PC-3 (cell line): ENCODE measurements around the gene TTC9B. TPM values are rescaled to one million over a fixed set of nuclear protein-coding genes. Genes with fewer than 3 reads are reported as not detected.

Experiments used
- ATAC-seq: fragments of 200-7000 bp; cut with Tn5 transposase; 2 replicates; pipeline ENCODE4 v1.9.1; 2020; ENCODE audit warnings: mild to moderate bottlenecking, moderate library complexity
- BruUV-seq: library from RNA; stranded (reverse); fragments of 400-500 nt; replicated peaks from 2 replicates; lab custom pipeline; 2021; lab: Mats Ljungman, UMichigan
- CTCF ChIA-PET: fragments of 300-600 bp; sonication (Branson Sonifier 250); formaldehyde crosslinking; loops from one replicate; lab custom pipeline; 2022; ENCODE audit warnings: antibody characterized with exemption; lab: Charles Lee
- POLR2A ChIA-PET: fragments of 300-600 bp; sonication (Branson Sonifier 250); formaldehyde crosslinking; loops from one replicate; lab custom pipeline; 2022; ENCODE audit warnings: antibody characterized with exemption; ENCODE audit not compliant: unreplicated experiment; lab: Charles Lee
- DNase-seq: peaks from one replicate; pipeline ENCODE4 v3.0.0-alpha.2; 2015
- H2AFZ ChIP-seq: fragments of 300-600 bp; sonication (generic); 2 replicates; pipeline ENCODE4 v1.6.0; 2016; ENCODE audit warnings: antibody characterized with exemption, low read length
- H3F3A ChIP-seq: fragments of 300-600 bp; sonication (generic); one replicate; pipeline ENCODE4 v1.6.0; 2017; ENCODE audit warnings: antibody characterized with exemption, low read length, control low read depth, mild to moderate bottlenecking; ENCODE audit not compliant: unreplicated experiment
- H3K27ac ChIP-seq: fragments of 300-600 bp; sonication (generic); 2 replicates; pipeline ENCODE4 v1.5.1; 2016; ENCODE audit warnings: mild to moderate bottlenecking, low read length
- H3K27me3 ChIP-seq: fragments of 300-600 bp; sonication (generic); 2 replicates; pipeline ENCODE4 v1.6.1; 2016; ENCODE audit warnings: low read length, mixed read lengths
- H3K36me3 ChIP-seq: fragments of 300-600 bp; sonication (generic); 2 replicates; pipeline ENCODE4 v1.6.1; 2016; ENCODE audit warnings: low read depth, mixed run types, low read length, mixed read lengths
- H3K4me1 ChIP-seq: fragments of 300-600 bp; sonication (generic); 2 replicates; pipeline ENCODE4 v1.5.1; 2016; ENCODE audit warnings: low read length; ENCODE audit not compliant: insufficient read depth
- H3K4me2 ChIP-seq: fragments of 300-600 bp; sonication (generic); 2 replicates; pipeline ENCODE4 v1.6.0; 2016; ENCODE audit warnings: low read length
- H3K4me3 ChIP-seq: fragments of 300-600 bp; sonication (generic); 2 replicates; pipeline ENCODE4 v1.5.1; 2016; ENCODE audit warnings: mild to moderate bottlenecking, low read length, mixed read lengths
- H3K79me2 ChIP-seq: fragments of 300-600 bp; sonication (generic); 2 replicates; pipeline ENCODE4 v1.6.1; 2017; ENCODE audit warnings: low read length, mixed read lengths
- H3K9ac ChIP-seq: fragments of 300-600 bp; sonication (generic); 2 replicates; pipeline ENCODE4 v1.6.0; 2016; ENCODE audit warnings: mild to moderate bottlenecking, low read length
- H3K9me2 ChIP-seq: fragments of 300-600 bp; sonication (generic); replicated peaks from 2 replicates; pipeline ENCODE4 v1.6.1; 2016; ENCODE audit warnings: mixed run types, low read length, mixed read lengths
- H3K9me3 ChIP-seq: fragments of 300-600 bp; sonication (generic); 2 replicates; pipeline ENCODE4 v1.6.1; 2016; ENCODE audit warnings: low read length, mixed read lengths
- H4K20me1 ChIP-seq: fragments of 300-600 bp; sonication (generic); 2 replicates; pipeline ENCODE4 v1.6.1; 2016; ENCODE audit warnings: low read length, mixed read lengths
- EZH2 ChIP-seq: fragments of 300-600 bp; sonication (generic); IDR thresholded peaks from one replicate; pipeline ENCODE4 v1.6.1; 2017; ENCODE audit warnings: antibody characterized with exemption, mild to moderate bottlenecking, low read length; ENCODE audit not compliant: unreplicated experiment
- EZH2phosphoT487 ChIP-seq: fragments of 300-600 bp; sonication (generic); IDR thresholded peaks from 2 replicates; pipeline ENCODE4 v1.6.1; 2018; ENCODE audit warnings: mild to moderate bottlenecking, antibody characterized with exemption, low read length, borderline replicate concordance
- intact Hi-C: fragments of 100-400 bp; cut with micrococcal nuclease; formaldehyde crosslinking; loops from 2 replicates; pipeline ENCODE4 v1.9.0; 2023
- total RNA-seq: library from RNA; depleted of rRNA; stranded (reverse); fragments of >200 nt; gene quantifications from 2 replicates; pipeline ENCODE4 v1.2.3, GENCODE V29; 2014
- TF ChIP-seq, protein P1 (sequence below): fragments of 300-600 bp; sonication (generic); conservative IDR thresholded peaks from 2 replicates; pipeline ENCODE4 v1.5.1; 2017; ENCODE audit warnings: antibody characterized with exemption, low read depth, mild to moderate bottlenecking, low read length

TTC9B gene
- total RNA-seq, 1 experiment from 2014 or later = 0.15 TPM

DNA sequence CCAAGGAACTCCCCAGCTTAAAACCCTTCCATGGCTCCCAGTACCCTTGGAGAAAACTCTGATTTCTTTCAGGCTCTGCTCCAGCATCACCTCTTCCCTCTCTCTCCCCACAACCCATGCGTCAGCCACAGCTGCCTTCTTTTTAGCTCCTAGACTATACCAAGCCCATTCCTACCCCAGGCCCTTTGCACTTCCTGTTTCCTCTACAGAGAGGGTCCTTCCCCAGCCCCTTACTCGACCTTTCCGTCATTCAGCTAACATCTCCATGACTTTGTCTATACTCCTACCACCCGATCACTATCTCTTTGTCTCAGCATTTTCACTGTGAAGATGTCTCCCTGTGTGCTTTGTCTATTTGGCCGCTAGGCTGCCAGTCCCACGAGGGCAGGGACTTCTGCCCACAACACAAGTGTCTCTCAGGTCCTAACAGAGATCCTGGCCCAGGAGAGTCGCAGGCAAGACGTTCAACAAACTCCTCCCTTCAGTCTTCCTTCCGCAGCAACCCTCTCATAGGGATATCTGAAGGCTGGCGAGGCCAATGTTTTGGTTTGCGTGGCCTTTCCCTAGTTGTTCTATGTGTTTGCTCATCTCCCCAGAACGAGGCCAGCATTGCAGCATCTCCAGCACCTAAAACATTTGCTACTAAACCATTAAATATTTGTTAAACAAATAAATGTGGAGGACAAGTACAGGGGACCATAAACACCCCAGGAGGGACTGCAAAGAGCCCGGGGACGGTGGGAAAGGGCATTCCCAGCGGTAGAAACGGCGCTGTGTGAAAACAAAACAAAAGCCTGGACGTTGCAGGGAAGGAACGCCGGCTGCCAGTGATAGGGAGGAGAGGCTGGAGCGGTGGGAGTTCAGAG is 7.5 kb upstream of the TTC9B start:
- no peaks in the 10 kb centered on the region for H3K36me3 ChIP-seq
- BruUV-seq = no TSS peak
- peak; percentile 16 for ATAC-seq
- no peaks in the 10 kb centered on the region for H3F3A ChIP-seq
- H3K27me3 ChIP-seq = no peaks in the 10 kb centered on the region
- no peaks in the 10 kb centered on the region for H3K9me3 ChIP-seq
- TF ChIP-seq EZH2phosphoT487 (no peak), EZH2 (no peak)
- TF ChIP-seq, protein P1, sequence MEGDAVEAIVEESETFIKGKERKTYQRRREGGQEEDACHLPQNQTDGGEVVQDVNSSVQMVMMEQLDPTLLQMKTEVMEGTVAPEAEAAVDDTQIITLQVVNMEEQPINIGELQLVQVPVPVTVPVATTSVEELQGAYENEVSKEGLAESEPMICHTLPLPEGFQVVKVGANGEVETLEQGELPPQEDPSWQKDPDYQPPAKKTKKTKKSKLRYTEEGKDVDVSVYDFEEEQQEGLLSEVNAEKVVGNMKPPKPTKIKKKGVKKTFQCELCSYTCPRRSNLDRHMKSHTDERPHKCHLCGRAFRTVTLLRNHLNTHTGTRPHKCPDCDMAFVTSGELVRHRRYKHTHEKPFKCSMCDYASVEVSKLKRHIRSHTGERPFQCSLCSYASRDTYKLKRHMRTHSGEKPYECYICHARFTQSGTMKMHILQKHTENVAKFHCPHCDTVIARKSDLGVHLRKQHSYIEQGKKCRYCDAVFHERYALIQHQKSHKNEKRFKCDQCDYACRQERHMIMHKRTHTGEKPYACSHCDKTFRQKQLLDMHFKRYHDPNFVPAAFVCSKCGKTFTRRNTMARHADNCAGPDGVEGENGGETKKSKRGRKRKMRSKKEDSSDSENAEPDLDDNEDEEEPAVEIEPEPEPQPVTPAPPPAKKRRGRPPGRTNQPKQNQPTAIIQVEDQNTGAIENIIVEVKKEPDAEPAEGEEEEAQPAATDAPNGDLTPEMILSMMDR = no peak; the same call in 1 of the 2 replicates
- intact Hi-C loops = no loop called here
- H3K79me2 ChIP-seq = no peaks in the 10 kb centered on the region
- ChIA-PET CTCF (no interaction called here), POLR2A (no interaction called here)
- H2AFZ ChIP-seq = peak overlapping the region; percentile 59
- peak overlapping the region; percentile 40; the same call in 1 of the 2 replicates for H3K4me3 ChIP-seq
- peaks cover 17% of the 10 kb centered on the region for H3K4me1 ChIP-seq
- no peaks in the 10 kb centered on the region for H3K9me2 ChIP-seq
- no peak overlapping the region for H3K9ac ChIP-seq
- H3K27ac ChIP-seq = no peak overlapping the region
- DNase-seq = no peak
- H3K4me2 ChIP-seq = peak overlapping the region; percentile 68
- no peaks in the 10 kb centered on the region for H4K20me1 ChIP-seq

DNA sequence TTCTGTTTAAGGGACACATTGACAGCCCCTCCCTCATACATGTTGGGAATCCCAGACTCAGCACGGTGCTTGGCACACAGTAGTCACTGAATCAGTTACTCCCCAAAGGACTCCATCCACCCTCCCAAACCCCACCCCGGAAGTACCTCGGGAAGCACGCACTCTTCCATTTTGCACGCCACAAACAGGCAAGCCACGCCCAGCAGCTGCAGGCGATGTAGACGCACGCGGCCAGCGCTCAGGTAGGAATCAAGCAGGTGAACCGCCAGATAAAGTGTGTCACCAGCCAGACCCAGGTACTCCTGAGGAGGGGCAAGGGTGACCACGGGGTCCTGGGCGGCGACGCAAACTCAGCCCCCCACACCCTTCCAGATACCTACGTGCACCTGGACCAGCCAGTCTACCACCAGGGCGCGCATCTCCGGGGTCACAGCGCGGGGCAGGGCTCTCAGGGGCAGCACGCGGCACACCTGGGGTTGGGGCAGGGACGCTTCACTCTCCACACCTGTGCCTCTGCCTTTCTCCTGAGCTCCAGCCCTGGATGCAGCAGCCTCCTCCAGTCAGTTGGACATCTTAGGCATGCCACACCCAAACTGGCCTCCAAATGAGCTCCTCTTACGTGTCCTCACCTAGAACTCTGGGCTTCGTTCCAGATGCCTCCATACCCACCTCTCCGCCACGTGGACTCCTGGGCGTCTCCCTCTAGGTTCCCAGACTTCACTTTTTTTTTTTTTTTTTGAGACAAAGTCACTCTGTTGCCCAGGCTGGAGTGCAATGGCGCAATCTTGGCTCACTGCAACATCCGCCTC is 6.4 kb upstream of the TTC9B start:
- Histone ChIP-seq H4K20me1 (no peaks in the 10 kb centered on the region), H3K9me2 (no peaks in the 10 kb centered on the region), H2AFZ (no peak overlapping the region), H3K27ac (no peak overlapping the region), H3F3A (no peaks in the 10 kb centered on the region), H3K9ac (no peak overlapping the region), H3K4me2 (no peak overlapping the region), H3K27me3 (no peaks in the 10 kb centered on the region), H3K9me3 (no peaks in the 10 kb centered on the region), H3K79me2 (no peaks in the 10 kb centered on the region), H3K36me3 (no peaks in the 10 kb centered on the region), H3K4me3 (no peak overlapping the region), H3K4me1 (peaks cover 19% of the 10 kb centered on the region)
- intact Hi-C loops = no loop called here
- DNase-seq (no peak), ATAC-seq (no peak)
- ChIA-PET CTCF (no interaction called here), POLR2A (no interaction called here)
- TF ChIP-seq EZH2phosphoT487 = no peak
- TF ChIP-seq, protein P1 = no peak
- TF ChIP-seq EZH2 = no peak
- BruUV-seq = no TSS peak
